OCI-LY1 (cell line): Measurements from ENCODE around the gene PLCB4.

Experiments used
- H2AFZ ChIP-seq: fragments of 200-600 bp; sonication (generic), shearing (Covaris generic); 2 replicates; pipeline ENCODE4 v1.6.0; 2014; ENCODE audit warnings: antibody characterized with exemption, mild to moderate bottlenecking, low read length
- H3F3A ChIP-seq: fragments of 200-600 bp; sonication (generic), shearing (Covaris generic); 2 replicates; pipeline ENCODE4 v1.6.0; 2014; ENCODE audit warnings: mild to moderate bottlenecking, antibody characterized with exemption, low read length, moderate library complexity; ENCODE audit not compliant: insufficient read depth
- H3K27ac ChIP-seq: fragments of 200-600 bp; sonication (generic); 2 replicates; pipeline ENCODE4 v1.5.1; 2014; ENCODE audit warnings: low read length, mixed run types, mild to moderate bottlenecking, low read depth; ENCODE audit not compliant: poor library complexity, severe bottlenecking
- H3K27me3 ChIP-seq: fragments of 200-600 bp; sonication (generic); 2 replicates; pipeline ENCODE4 v1.6.0; 2014; ENCODE audit warnings: antibody characterized with exemption, mild to moderate bottlenecking, low read length, moderate library complexity; ENCODE audit not compliant: insufficient read depth
- H3K36me3 ChIP-seq: fragments of 200-600 bp; sonication (generic); 2 replicates; pipeline ENCODE4 v1.6.1; 2014; ENCODE audit warnings: mild to moderate bottlenecking, antibody characterized with exemption, low read length, moderate library complexity, mixed read lengths; ENCODE audit not compliant: insufficient read depth
- H3K4me1 ChIP-seq: fragments of 200-600 bp; sonication (generic); 2 replicates; pipeline ENCODE4 v1.5.1; 2014; ENCODE audit warnings: mild to moderate bottlenecking, low read length, moderate library complexity; ENCODE audit not compliant: insufficient read depth, severe bottlenecking
- H3K4me2 ChIP-seq: fragments of 200-600 bp; sonication (generic), shearing (Covaris generic); 2 replicates; pipeline ENCODE4 v1.6.1; 2014; ENCODE audit warnings: low read length
- H3K4me3 ChIP-seq: fragments of 200-600 bp; sonication (generic); 2 replicates; pipeline ENCODE4 v1.5.1; 2014; ENCODE audit warnings: low read length, low read depth, mild to moderate bottlenecking, mixed read lengths; ENCODE audit not compliant: poor library complexity, severe bottlenecking
- H3K79me2 ChIP-seq: fragments of 200-600 bp; shearing (Covaris generic); 2 replicates; pipeline ENCODE4 v1.6.1; 2016; ENCODE audit warnings: mixed run types, low read length, mixed read lengths; ENCODE audit not compliant: insufficient read depth
- H3K9ac ChIP-seq: fragments of 200-600 bp; sonication (generic), shearing (Covaris generic); 2 replicates; pipeline ENCODE4 v1.6.1; 2014; ENCODE audit warnings: mild to moderate bottlenecking, low read length, mixed read lengths
- H3K9me2 ChIP-seq: fragments of 200-600 bp; sonication (generic), shearing (Covaris generic); 2 replicates; pipeline ENCODE4 v1.6.1; 2014; ENCODE audit warnings: low read depth, mild to moderate bottlenecking, low read length, mixed read lengths
- H3K9me3 ChIP-seq: fragments of 200-600 bp; shearing (Covaris generic); 2 replicates; pipeline ENCODE4 v1.6.1; 2014; ENCODE audit warnings: low read length, mixed read lengths
- H4K20me1 ChIP-seq: fragments of 200-600 bp; sonication (generic), shearing (Covaris generic); 2 replicates; pipeline ENCODE4 v1.6.0; 2016; ENCODE audit warnings: mild to moderate bottlenecking, low read length; ENCODE audit not compliant: insufficient read depth
- EZH2 ChIP-seq: fragments of 200-600 bp; sonication (generic), shearing (Covaris generic); IDR thresholded peaks from 2 replicates; pipeline ENCODE4 v1.8.0; 2017; ENCODE audit warnings: borderline replicate concordance, mixed run types, mild to moderate bottlenecking, antibody characterized with exemption, low read length, moderate library complexity, mixed read lengths
- TF ChIP-seq, protein P1 (sequence below): fragments of 200-600 bp; sonication (generic), shearing (Covaris generic); IDR thresholded peaks from 2 replicates; pipeline ENCODE4 v1.5.1; 2017; ENCODE audit warnings: mild to moderate bottlenecking, antibody characterized with exemption, low read length, moderate library complexity, mixed read lengths

Gene PLCB4

DNA sequence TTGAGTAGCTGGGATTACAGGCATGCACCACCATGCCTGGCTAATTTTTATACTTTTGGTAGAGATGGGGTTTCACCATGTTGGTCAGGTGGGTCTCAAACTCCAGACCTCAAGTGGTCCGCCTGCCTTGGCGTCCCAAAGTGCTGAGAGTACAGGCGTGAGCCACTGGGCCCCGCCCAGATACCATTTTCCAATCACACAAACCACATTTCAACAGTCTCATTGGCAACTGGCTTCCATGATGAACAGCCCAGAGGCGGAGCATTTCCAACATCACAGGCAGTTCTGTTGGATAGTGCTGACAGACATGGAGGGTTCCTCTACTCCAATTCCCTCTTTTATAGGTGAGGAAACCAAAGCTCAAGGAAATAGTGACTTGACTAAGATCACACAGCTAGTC lies 43.9 kb upstream of the PLCB4 start:
- H4K20me1 ChIP-seq = no peaks in the 10 kb centered on the region
- TF ChIP-seq, protein P1, sequence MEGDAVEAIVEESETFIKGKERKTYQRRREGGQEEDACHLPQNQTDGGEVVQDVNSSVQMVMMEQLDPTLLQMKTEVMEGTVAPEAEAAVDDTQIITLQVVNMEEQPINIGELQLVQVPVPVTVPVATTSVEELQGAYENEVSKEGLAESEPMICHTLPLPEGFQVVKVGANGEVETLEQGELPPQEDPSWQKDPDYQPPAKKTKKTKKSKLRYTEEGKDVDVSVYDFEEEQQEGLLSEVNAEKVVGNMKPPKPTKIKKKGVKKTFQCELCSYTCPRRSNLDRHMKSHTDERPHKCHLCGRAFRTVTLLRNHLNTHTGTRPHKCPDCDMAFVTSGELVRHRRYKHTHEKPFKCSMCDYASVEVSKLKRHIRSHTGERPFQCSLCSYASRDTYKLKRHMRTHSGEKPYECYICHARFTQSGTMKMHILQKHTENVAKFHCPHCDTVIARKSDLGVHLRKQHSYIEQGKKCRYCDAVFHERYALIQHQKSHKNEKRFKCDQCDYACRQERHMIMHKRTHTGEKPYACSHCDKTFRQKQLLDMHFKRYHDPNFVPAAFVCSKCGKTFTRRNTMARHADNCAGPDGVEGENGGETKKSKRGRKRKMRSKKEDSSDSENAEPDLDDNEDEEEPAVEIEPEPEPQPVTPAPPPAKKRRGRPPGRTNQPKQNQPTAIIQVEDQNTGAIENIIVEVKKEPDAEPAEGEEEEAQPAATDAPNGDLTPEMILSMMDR = no peak
- TF ChIP-seq EZH2 = no peak

DNA sequence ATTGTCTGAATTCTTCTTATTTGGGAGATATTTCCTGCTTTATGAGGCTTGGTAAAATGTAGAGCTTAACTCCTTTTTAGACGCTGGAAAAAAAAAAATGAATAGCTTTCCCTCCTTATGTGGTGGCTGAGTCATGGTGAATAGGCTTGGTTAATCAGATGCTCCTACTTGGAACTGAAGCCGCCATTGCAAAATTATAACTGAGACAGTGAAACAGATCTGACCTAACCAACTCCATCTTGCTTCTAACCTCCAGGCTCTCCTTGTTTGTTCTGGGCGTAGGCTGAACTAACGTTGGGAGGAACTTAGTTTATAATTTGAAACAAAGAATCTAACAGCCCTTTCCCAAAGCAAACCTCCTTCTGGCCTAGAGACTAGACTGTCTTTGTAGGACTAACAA lies 43.2 kb upstream of the PLCB4 start:
- Histone ChIP-seq H3K36me3 (no peaks in the 10 kb centered on the region), H3K27me3 (no peaks in the 10 kb centered on the region), H3K9me2 (no peaks in the 10 kb centered on the region), H3K4me2 (no peak overlapping the region), H3K4me3 (no peak overlapping the region), H3K79me2 (no peaks in the 10 kb centered on the region), H4K20me1 (no peaks in the 10 kb centered on the region), H3F3A (no peaks in the 10 kb centered on the region), H3K9ac (no peak overlapping the region), H3K9me3 (no peaks in the 10 kb centered on the region), H2AFZ (no peak overlapping the region), H3K4me1 (no peaks in the 10 kb centered on the region), H3K27ac (no peak overlapping the region)
- no peak for TF ChIP-seq EZH2
- TF ChIP-seq, protein P1 = no peak

More for the DNA sequence above, 43.9 kb upstream of the PLCB4 start:
- H3K79me2 ChIP-seq = no peaks in the 10 kb centered on the region
- H3K27ac ChIP-seq = no peak overlapping the region
- H3K27me3 ChIP-seq = no peaks in the 10 kb centered on the region
- H3K4me2 ChIP-seq = no peak overlapping the region
- H3K4me1 ChIP-seq = no peaks in the 10 kb centered on the region
- no peaks in the 10 kb centered on the region for H3K9me3 ChIP-seq
- H2AFZ ChIP-seq = no peak overlapping the region
- H3K4me3 ChIP-seq = no peak overlapping the region
- no peaks in the 10 kb centered on the region for H3K36me3 ChIP-seq
- no peaks in the 10 kb centered on the region for H3F3A ChIP-seq
- H3K9me2 ChIP-seq = no peaks in the 10 kb centered on the region
- H3K9ac ChIP-seq = no peak overlapping the region

DNA sequence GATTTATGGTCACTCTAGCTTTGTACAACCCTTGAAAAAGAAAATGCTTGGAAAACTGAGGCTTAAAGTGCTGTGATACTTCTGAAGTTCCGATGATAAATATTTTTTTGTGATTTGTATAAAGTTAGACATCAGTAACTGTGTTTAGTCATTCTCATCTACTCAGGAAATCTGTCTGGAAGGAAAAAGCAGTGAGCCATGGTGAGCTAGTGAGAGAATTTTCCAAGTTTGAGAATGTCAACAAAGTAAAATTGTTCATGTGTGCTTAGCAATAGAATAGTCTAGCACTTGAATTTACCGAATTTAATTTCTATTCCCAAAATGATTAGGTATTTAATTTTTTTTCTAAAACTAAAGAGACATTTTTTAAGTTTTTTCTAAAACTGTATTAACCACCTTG lies 41.3 kb upstream of the PLCB4 start:
- Histone ChIP-seq H3K4me1 (no peaks in the 10 kb centered on the region), H3F3A (no peaks in the 10 kb centered on the region), H3K79me2 (no peaks in the 10 kb centered on the region), H3K27ac (no peak overlapping the region), H3K9ac (no peak overlapping the region), H3K36me3 (no peaks in the 10 kb centered on the region), H3K27me3 (no peaks in the 10 kb centered on the region), H3K9me2 (no peaks in the 10 kb centered on the region), H3K9me3 (no peaks in the 10 kb centered on the region), H3K4me2 (no peak overlapping the region), H2AFZ (no peak overlapping the region), H4K20me1 (no peaks in the 10 kb centered on the region), H3K4me3 (no peak overlapping the region)
- TF ChIP-seq, protein P1 = no peak
- no peak for TF ChIP-seq EZH2
